Renal cortical epithelial cell (primary cell): ENCODE data around the gene AQP2. TPM values are rescaled to one million over a fixed set of nuclear protein-coding genes. Genes with fewer than 3 reads are reported as not detected.

ENCODE experiments used
- DNase-seq: peaks from one replicate; pipeline ENCODE4 v3.0.0-alpha.2; 2011; ENCODE audit warnings: low read depth
- total RNA-seq: library from RNA; depleted of rRNA; stranded (reverse); fragments of >200 nt; gene quantifications from 2 replicates; pipeline ENCODE4 v1.2.3, GENCODE V29; 2014

AQP2 gene
- 0.30 TPM in 1 of 2 replicates, not detected in the other for total RNA-seq

- no peak for DNase-seq
These were observed at the start of gene AQP2 for GRCh38 chr12:49950273-49951251. Gene AQP2 (plus strand): TSS chr12:49950737. CDS start chr12:49950831, 94 bp downstream.

- no peak for DNase-seq
These were observed 49.5 kb upstream of the AQP2 start for GRCh38 chr12:49901026-49901425.

- no peak for DNase-seq
These were observed 48.6 kb upstream of the AQP2 start for GRCh38 chr12:49901986-49902385.

- DNase-seq = no peak
These were observed 47.9 kb upstream of the AQP2 start for GRCh38 chr12:49902399-49903350.

GRCh38 chr12:49903351-49903699, 47.2 kb upstream of the AQP2 start:
- DNase-seq = no peak

- DNase-seq = no peak
These were observed 46.7 kb upstream of the AQP2 start, which contains the start of gene FAIM2 for GRCh38 chr12:49903700-49904423. Gene FAIM2 (minus strand): TSS chr12:49903900. CDS start chr12:49903792, 108 bp downstream.

GRCh38 chr12:49904601-49905000, 45.9 kb upstream of the AQP2 start:
- DNase-seq = no peak

- no peak for DNase-seq
These were observed 44.7 kb upstream of the AQP2 start for GRCh38 chr12:49905718-49906314.

GRCh38 chr12:49907352-49907751, 43.2 kb upstream of the AQP2 start:
- DNase-seq = no peak

- no peak for DNase-seq
These were observed 41.2 kb upstream of the AQP2 start for GRCh38 chr12:49909356-49909755.

- DNase-seq = peak; percentile 84
These were observed 40.7 kb upstream of the AQP2 start for GRCh38 chr12:49909826-49910225.

GRCh38 chr12:49910331-49911212, 40.0 kb upstream of the AQP2 start:
- no peak for DNase-seq

- no peak for DNase-seq
These were observed 39.3 kb upstream of the AQP2 start for GRCh38 chr12:49911213-49911605.

- no peak for DNase-seq
These were observed 37.9 kb upstream of the AQP2 start for GRCh38 chr12:49912345-49913255.

- DNase-seq = no peak
These were observed 34.2 kb upstream of the AQP2 start for GRCh38 chr12:49916129-49916919.

GRCh38 chr12:49917166-49917787, 33.3 kb upstream of the AQP2 start:
- no peak for DNase-seq

GRCh38 chr12:49917788-49918173, 32.8 kb upstream of the AQP2 start:
- no peak for DNase-seq
